Neutrophil (primary cell): ENCODE measurements around the gene JMJD7.

Source experiments
- H3K27ac ChIP-seq: fragments of 200-600 bp; sonication (generic); 2 replicates; pipeline ENCODE4 v1.5.1; 2016; ENCODE audit warnings: mild to moderate bottlenecking, moderate library complexity
- H3K27me3 ChIP-seq: fragments of 200-600 bp; sonication (generic); 2 replicates; pipeline ENCODE4 v1.6.0; 2016; ENCODE audit warnings: mild to moderate bottlenecking
- H3K36me3 ChIP-seq: fragments of 200-600 bp; sonication (generic); 2 replicates; pipeline ENCODE4 v1.5.1; 2017
- H3K4me1 ChIP-seq, 2 experiments: fragments of 200-600 bp in 1 of 2; sonication (generic) in 1 of 2; 1 replicate in 1 of 2; 2 replicates in 1 of 2; pipeline versions ENCODE4 v1.5.1 to v1.6.1; 2013 to 2016; ENCODE audit warnings: low read depth in 1 of 2, low read length in 1 of 2, mild to moderate bottlenecking in 1 of 2, moderate library complexity in 1 of 2; ENCODE audit not compliant: control insufficient read depth in 1 of 2, insufficient read depth in 1 of 2
- H3K4me3 ChIP-seq, 2 experiments: fragments of 200-600 bp in 1 of 2; sonication (generic) in 1 of 2; 1 replicate in 1 of 2; 2 replicates in 1 of 2; pipeline ENCODE4 v1.5.1; 2013 to 2016; ENCODE audit warnings: low read depth in 1 of 2, low read length in 1 of 2, mild to moderate bottlenecking in 1 of 2, moderate library complexity in 1 of 2
- H3K9me3 ChIP-seq: fragments of 200-600 bp; sonication (generic); 2 replicates; pipeline ENCODE4 v1.5.1; 2016
- CTCF ChIP-seq: fragments of 200-600 bp; sonication (generic); IDR thresholded peaks from 2 replicates; pipeline ENCODE4 v1.5.1; 2016; ENCODE audit warnings: antibody characterized with exemption

JMJD7 gene

GRCh38 chr15:41801850-41802455 is 25.9 kb upstream of the JMJD7 start:
- no peaks in the 10 kb centered on the region for H3K27me3 ChIP-seq
- no peak for TF ChIP-seq CTCF
- no peaks in the 10 kb centered on the region for H3K9me3 ChIP-seq
- H3K4me3 ChIP-seq, result no peak overlapping the region
- no peaks in the 10 kb centered on the region for H3K4me1 ChIP-seq
- H3K27ac ChIP-seq, result no peak overlapping the region
- no peaks in the 10 kb centered on the region for H3K36me3 ChIP-seq

GRCh38 chr15:41804361-41804760 is 23.5 kb upstream of the JMJD7 start:
- Histone ChIP-seq H3K4me1 (peaks cover 0 to 3% of the 10 kb centered on the region in 2 experiments), H3K36me3 (no peaks in the 10 kb centered on the region), H3K27me3 (no peaks in the 10 kb centered on the region), H3K27ac (no peak overlapping the region), H3K9me3 (no peaks in the 10 kb centered on the region), H3K4me3 (no peak overlapping the region)
- no peak for TF ChIP-seq CTCF

- Histone ChIP-seq H3K4me1 (peaks cover 0 to 3% of the 10 kb centered on the region in 2 experiments), H3K36me3 (no peaks in the 10 kb centered on the region), H3K4me3 (no peak overlapping the region), H3K27ac (no peak overlapping the region), H3K27me3 (no peaks in the 10 kb centered on the region), H3K9me3 (no peaks in the 10 kb centered on the region)
- TF ChIP-seq CTCF, result no peak
Observed at GRCh38 chr15:41804916-41805666, 22.8 kb upstream of the JMJD7 start.

GRCh38 chr15:41805711-41806110 is 22.2 kb upstream of the JMJD7 start:
- H3K9me3 ChIP-seq, result no peaks in the 10 kb centered on the region
- H3K27ac ChIP-seq, result no peak overlapping the region
- no peak overlapping the region for H3K4me3 ChIP-seq
- no peaks in the 10 kb centered on the region for H3K36me3 ChIP-seq
- no peak for TF ChIP-seq CTCF
- H3K27me3 ChIP-seq, result no peaks in the 10 kb centered on the region
- H3K4me1 ChIP-seq, result peaks cover 0 to 3% of the 10 kb centered on the region in 2 experiments

- Histone ChIP-seq H3K9me3 (no peaks in the 10 kb centered on the region), H3K4me3 (no peak overlapping the region), H3K36me3 (no peaks in the 10 kb centered on the region), H3K4me1 (peaks cover 0 to 3% of the 10 kb centered on the region in 2 experiments), H3K27ac (no peak overlapping the region), H3K27me3 (no peaks in the 10 kb centered on the region)
- TF ChIP-seq CTCF, result no peak
Observed at GRCh38 chr15:41806291-41807181, 21.4 kb upstream of the JMJD7 start.
